CD4-positive, CD25-positive, alpha-beta regulatory T cell (primary cell): ENCODE measurements around the gene DPYSL4. TPM values are rescaled to one million over a fixed set of nuclear protein-coding genes. Genes with fewer than 3 reads are reported as not detected.

ENCODE experiments used
- ATAC-seq, 2 donors: fragments of 150-1000 bp; cut with Tn5 transposase; one replicate each; pipeline ENCODE4 v1.10.0; 2021; ENCODE audit warnings: low read depth in 2 of 2, moderate number of reproducible peaks in 2 of 2, moderate library complexity in 1 of 2
- DNase-seq, 3 donors: peaks; one replicate each; pipeline versions ENCODE4 v3.0.0 to v3.0.0-alpha.2; 2012 to 2022; ENCODE audit warnings: mixed read lengths in 1 of 3
- H3K27ac ChIP-seq: one replicate; pipeline ENCODE4 v1.7.0; 2013; ENCODE audit warnings: mild to moderate bottlenecking, low read length; ENCODE audit not compliant: insufficient read depth, poor library complexity, severe bottlenecking
- H3K27me3 ChIP-seq: one replicate; pipeline ENCODE4 v1.7.0; 2013; ENCODE audit warnings: low read length; ENCODE audit not compliant: control insufficient read depth, insufficient read depth
- H3K36me3 ChIP-seq: one replicate; pipeline ENCODE4 v1.7.0; 2013; ENCODE audit warnings: mild to moderate bottlenecking, low read length, moderate library complexity; ENCODE audit not compliant: control insufficient read depth, insufficient read depth
- H3K4me1 ChIP-seq: 2 replicates; pipeline ENCODE4 v1.7.0; 2013; ENCODE audit warnings: mild to moderate bottlenecking, low read length; ENCODE audit not compliant: insufficient read depth, control insufficient read depth, poor library complexity, severe bottlenecking
- H3K4me3 ChIP-seq: one replicate; pipeline ENCODE4 v1.7.0; 2013; ENCODE audit warnings: low read depth, mild to moderate bottlenecking, low read length, moderate library complexity
- H3K9me3 ChIP-seq, 2 experiments: 1 replicate in 1 of 2; 2 replicates in 1 of 2; pipeline ENCODE4 v1.7.0; 2013; ENCODE audit warnings: low read length in 2 of 2, mild to moderate bottlenecking in 1 of 2, moderate library complexity in 1 of 2; ENCODE audit not compliant: control insufficient read depth in 2 of 2
- H3K27ac Mint-ChIP-seq, 3 donors: one replicate each; pipeline ENCODE4 v1.8.0; 2020 to 2022; ENCODE audit warnings: mild to moderate bottlenecking in 3 of 3, mixed read lengths in 3 of 3, moderate library complexity in 2 of 3
- H3K27me3 Mint-ChIP-seq: one replicate; pipeline ENCODE4 v1.8.0; 2022; ENCODE audit warnings: mild to moderate bottlenecking, mixed read lengths
- H3K36me3 Mint-ChIP-seq: one replicate; pipeline ENCODE4 v1.8.0; 2020; ENCODE audit warnings: mixed read lengths
- H3K4me1 Mint-ChIP-seq, 4 donors: one replicate each; pipeline ENCODE4 v1.8.0; 2020 to 2022; ENCODE audit warnings: mixed read lengths in 4 of 4, mild to moderate bottlenecking in 1 of 4
- H3K4me3 Mint-ChIP-seq, 4 donors: one replicate each; pipeline ENCODE4 v1.8.0; 2020 to 2022; ENCODE audit warnings: mild to moderate bottlenecking in 4 of 4, mixed read lengths in 4 of 4, moderate library complexity in 3 of 4
- H3K9me3 Mint-ChIP-seq, 7 donors: one replicate each; pipeline ENCODE4 v1.8.0; 2020 to 2022; ENCODE audit warnings: mixed read lengths in 7 of 7, mild to moderate bottlenecking in 3 of 7, moderate library complexity in 2 of 7
- polyA plus RNA-seq, 4 donors: library from polyadenylated mRNA; unstranded; fragments of 300-500 nt; fragmentation: Illumina TruSeq; gene quantifications; one replicate each; pipeline ENCODE4 v1.2.3, GENCODE V29; 2021
- total RNA-seq: library from RNA; stranded (reverse); gene quantifications from one replicate; pipeline ENCODE4 v1.2.3, GENCODE V29; 2022

DPYSL4 gene
- total and polyA plus RNA-seq, 5 donors from 2014 or later = 1.2 to 1.9 TPM; not detected in 3

- peaks cover 0 to 1% (median 0%) of the 10 kb centered on the region in 7 donors for H3K9me3 Mint-ChIP-seq
- Histone ChIP-seq H3K27ac (no peak overlapping the region), H3K4me1 (no peaks in the 10 kb centered on the region), H3K9me3 (no peaks in the 10 kb centered on the region), H3K36me3 (no peaks in the 10 kb centered on the region), H3K4me3 (no peak overlapping the region), H3K27me3 (no peaks in the 10 kb centered on the region)
- H3K4me1 Mint-ChIP-seq = peaks cover 0 to 3% (median under 1%) of the 10 kb centered on the region in 4 donors
- DNase-seq (no peak), ATAC-seq (no peak)
- H3K36me3 Mint-ChIP-seq = no peaks in the 10 kb centered on the region
- no peak overlapping the region for H3K27ac Mint-ChIP-seq
- no peak overlapping the region for H3K4me3 Mint-ChIP-seq
- H3K27me3 Mint-ChIP-seq = no peaks in the 10 kb centered on the region
Observed at GRCh38 chr10:132249226-132249724, 62.5 kb downstream of the DPYSL4 start.

GRCh38 chr10:132249824-132250375 is 63.2 kb downstream of the DPYSL4 start:
- Mint-ChIP-seq H3K9me3 (peaks cover 0 to 1% (median 0%) of the 10 kb centered on the region in 7 donors), H3K27ac (no peak overlapping the region), H3K36me3 (no peaks in the 10 kb centered on the region), H3K4me3 (no peak overlapping the region), H3K27me3 (no peaks in the 10 kb centered on the region), H3K4me1 (peaks cover 0 to 3% (median under 1%) of the 10 kb centered on the region in 4 donors)
- ATAC-seq = no peak
- Histone ChIP-seq H3K27me3 (no peaks in the 10 kb centered on the region), H3K9me3 (no peaks in the 10 kb centered on the region), H3K27ac (no peak overlapping the region), H3K4me3 (no peak overlapping the region), H3K36me3 (no peaks in the 10 kb centered on the region), H3K4me1 (no peaks in the 10 kb centered on the region)
- no peak for DNase-seq

GRCh38 chr10:132250481-132251475 is 64.0 kb downstream of the DPYSL4 start:
- Mint-ChIP-seq H3K27me3 (no peaks in the 10 kb centered on the region), H3K4me1 (peaks cover 0 to 3% (median under 1%) of the 10 kb centered on the region in 4 donors), H3K4me3 (no peak overlapping the region), H3K36me3 (no peaks in the 10 kb centered on the region), H3K9me3 (peaks cover 0 to 1% (median 0%) of the 10 kb centered on the region in 7 donors), H3K27ac (no peak overlapping the region)
- H3K4me1 ChIP-seq = no peaks in the 10 kb centered on the region
- H3K4me3 ChIP-seq = no peak overlapping the region
- no peaks in the 10 kb centered on the region for H3K9me3 ChIP-seq
- no peak overlapping the region for H3K27ac ChIP-seq
- DNase-seq (no peak), ATAC-seq (no peak)
- H3K27me3 ChIP-seq = no peaks in the 10 kb centered on the region
- H3K36me3 ChIP-seq = no peaks in the 10 kb centered on the region

GRCh38 chr10:132251928-132252327 is 65.2 kb downstream of the DPYSL4 start:
- no peak overlapping the region for H3K27ac ChIP-seq
- no peak for DNase-seq
- peaks cover 0 to 3% (median under 1%) of the 10 kb centered on the region in 4 donors for H3K4me1 Mint-ChIP-seq
- peaks cover 0 to 1% (median 0%) of the 10 kb centered on the region in 7 donors for H3K9me3 Mint-ChIP-seq
- no peaks in the 10 kb centered on the region for H3K27me3 Mint-ChIP-seq
- H3K4me1 ChIP-seq = no peaks in the 10 kb centered on the region
- H3K4me3 Mint-ChIP-seq = no peak overlapping the region
- H3K36me3 ChIP-seq = no peaks in the 10 kb centered on the region
- ATAC-seq = no peak
- no peak overlapping the region for H3K27ac Mint-ChIP-seq
- H3K4me3 ChIP-seq = no peak overlapping the region
- no peaks in the 10 kb centered on the region for H3K27me3 ChIP-seq
- H3K9me3 ChIP-seq = no peaks in the 10 kb centered on the region
- no peaks in the 10 kb centered on the region for H3K36me3 Mint-ChIP-seq

- H3K27me3 Mint-ChIP-seq = no peaks in the 10 kb centered on the region
- no peaks in the 10 kb centered on the region for H3K9me3 ChIP-seq
- H3K4me1 ChIP-seq = no peaks in the 10 kb centered on the region
- H3K36me3 ChIP-seq = no peaks in the 10 kb centered on the region
- no peaks in the 10 kb centered on the region for H3K36me3 Mint-ChIP-seq
- no peak for ATAC-seq
- H3K27ac ChIP-seq = no peak overlapping the region
- H3K4me3 Mint-ChIP-seq = no peak overlapping the region
- H3K27me3 ChIP-seq = no peaks in the 10 kb centered on the region
- no peak for DNase-seq
- peaks cover 0 to 1% (median 0%) of the 10 kb centered on the region in 7 donors for H3K9me3 Mint-ChIP-seq
- no peak overlapping the region for H3K4me3 ChIP-seq
- peaks cover 0 to 3% (median under 1%) of the 10 kb centered on the region in 4 donors for H3K4me1 Mint-ChIP-seq
- H3K27ac Mint-ChIP-seq = no peak overlapping the region
Observed at GRCh38 chr10:132252412-132252811, 65.7 kb downstream of the DPYSL4 start.

GRCh38 chr10:132253092-132253687 is 66.4 kb downstream of the DPYSL4 start:
- H3K4me3 ChIP-seq = no peak overlapping the region
- DNase-seq = no peak
- H3K4me1 ChIP-seq = no peaks in the 10 kb centered on the region
- peaks cover 0 to 3% (median under 1%) of the 10 kb centered on the region in 4 donors for H3K4me1 Mint-ChIP-seq
- no peak overlapping the region for H3K27ac ChIP-seq
- H3K36me3 Mint-ChIP-seq = no peaks in the 10 kb centered on the region
- no peaks in the 10 kb centered on the region for H3K27me3 ChIP-seq
- no peaks in the 10 kb centered on the region for H3K36me3 ChIP-seq
- no peak overlapping the region for H3K27ac Mint-ChIP-seq
- no peaks in the 10 kb centered on the region for H3K9me3 ChIP-seq
- no peaks in the 10 kb centered on the region for H3K27me3 Mint-ChIP-seq
- ATAC-seq = no peak
- no peak overlapping the region for H3K4me3 Mint-ChIP-seq
- H3K9me3 Mint-ChIP-seq = no peaks in the 10 kb centered on the region

- Histone ChIP-seq H3K9me3 (no peaks in the 10 kb centered on the region), H3K27ac (no peak overlapping the region), H3K4me3 (no peak overlapping the region), H3K4me1 (no peaks in the 10 kb centered on the region), H3K27me3 (no peaks in the 10 kb centered on the region), H3K36me3 (no peaks in the 10 kb centered on the region)
- DNase-seq (no peak), ATAC-seq (no peak)
- H3K4me3 Mint-ChIP-seq = no peak overlapping the region
- H3K36me3 Mint-ChIP-seq = no peaks in the 10 kb centered on the region
- H3K4me1 Mint-ChIP-seq = peaks cover 0 to 2% (median under 1%) of the 10 kb centered on the region in 4 donors
- no peaks in the 10 kb centered on the region for H3K9me3 Mint-ChIP-seq
- no peaks in the 10 kb centered on the region for H3K27me3 Mint-ChIP-seq
- no peak overlapping the region for H3K27ac Mint-ChIP-seq
Observed at GRCh38 chr10:132254841-132255240, 68.1 kb downstream of the DPYSL4 start.
